Kidney epithelial cell (primary cell): ENCODE measurements around the gene ARHGAP19. TPM values are rescaled to one million over a fixed set of nuclear protein-coding genes. Genes with fewer than 3 reads are reported as not detected.
A peak's percentile ranks its signal among the peaks of the same experiment; 100 is the strongest.

ENCODE experiments used
- DNase-seq: peaks from one replicate; pipeline ENCODE4 v3.0.0-alpha.2; 2010; ENCODE audit warnings: low read depth
- H3K27me3 ChIP-seq: 2 replicates; pipeline ENCODE4 v1.6.0; 2011; ENCODE audit warnings: low read length; ENCODE audit not compliant: control insufficient read depth, insufficient read depth
- H3K36me3 ChIP-seq: 2 replicates; pipeline ENCODE4 v1.5.1; 2011; ENCODE audit warnings: low read length; ENCODE audit not compliant: control insufficient read depth, insufficient read depth
- H3K4me3 ChIP-seq: 2 replicates; pipeline ENCODE4 v1.5.1; 2011; ENCODE audit warnings: low read depth, mild to moderate bottlenecking, control low read depth, low read length
- total RNA-seq: library from RNA; depleted of rRNA; stranded (reverse); fragments of >200 nt; gene quantifications from 2 replicates; pipeline ENCODE4 v1.2.3, GENCODE V29; 2015
- TF ChIP-seq, protein P1 (sequence below): IDR thresholded peaks from 2 replicates; pipeline ENCODE4 v1.5.1; 2011; ENCODE audit warnings: mild to moderate bottlenecking, moderate library complexity, low read length, control low read depth, inconsistent platforms; ENCODE audit not compliant: insufficient read depth, poor library complexity, severe bottlenecking

The ARHGAP19 gene
- total RNA-seq, 1 donor from 2014 or later, result 5.4 TPM

- H3K36me3 ChIP-seq, result no peaks in the 10 kb centered on the region
- TF ChIP-seq, protein P1, sequence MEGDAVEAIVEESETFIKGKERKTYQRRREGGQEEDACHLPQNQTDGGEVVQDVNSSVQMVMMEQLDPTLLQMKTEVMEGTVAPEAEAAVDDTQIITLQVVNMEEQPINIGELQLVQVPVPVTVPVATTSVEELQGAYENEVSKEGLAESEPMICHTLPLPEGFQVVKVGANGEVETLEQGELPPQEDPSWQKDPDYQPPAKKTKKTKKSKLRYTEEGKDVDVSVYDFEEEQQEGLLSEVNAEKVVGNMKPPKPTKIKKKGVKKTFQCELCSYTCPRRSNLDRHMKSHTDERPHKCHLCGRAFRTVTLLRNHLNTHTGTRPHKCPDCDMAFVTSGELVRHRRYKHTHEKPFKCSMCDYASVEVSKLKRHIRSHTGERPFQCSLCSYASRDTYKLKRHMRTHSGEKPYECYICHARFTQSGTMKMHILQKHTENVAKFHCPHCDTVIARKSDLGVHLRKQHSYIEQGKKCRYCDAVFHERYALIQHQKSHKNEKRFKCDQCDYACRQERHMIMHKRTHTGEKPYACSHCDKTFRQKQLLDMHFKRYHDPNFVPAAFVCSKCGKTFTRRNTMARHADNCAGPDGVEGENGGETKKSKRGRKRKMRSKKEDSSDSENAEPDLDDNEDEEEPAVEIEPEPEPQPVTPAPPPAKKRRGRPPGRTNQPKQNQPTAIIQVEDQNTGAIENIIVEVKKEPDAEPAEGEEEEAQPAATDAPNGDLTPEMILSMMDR, result no peak
- H3K4me3 ChIP-seq, result no peak overlapping the region
- peaks cover 4% of the 10 kb centered on the region for H3K27me3 ChIP-seq
- no peak for DNase-seq
These were observed 33.3 kb upstream of the ARHGAP19 start for GRCh38 chr10:97325754-97326153.

DNA sequence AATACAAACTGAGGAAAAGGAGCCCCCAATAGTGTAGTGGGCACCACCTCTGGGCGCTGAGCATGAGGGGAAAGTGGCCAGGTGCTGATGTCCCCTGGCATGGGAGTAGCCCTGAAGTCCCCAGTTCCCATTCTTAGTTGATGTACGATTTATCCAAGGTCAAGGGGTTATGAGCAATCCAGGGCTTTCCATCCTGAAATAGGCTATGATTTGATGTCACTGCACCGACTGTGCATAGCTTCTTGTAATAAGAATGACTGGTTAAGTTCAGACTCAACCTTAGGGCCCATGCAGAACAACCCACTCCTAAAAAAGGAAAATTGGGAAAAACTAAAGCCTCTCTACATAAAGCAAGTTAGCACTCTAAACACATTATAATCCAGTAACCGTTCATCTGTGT lies 31.1 kb upstream of the ARHGAP19 start:
- Histone ChIP-seq H3K4me3 (no peak overlapping the region), H3K27me3 (peaks cover 8% of the 10 kb centered on the region), H3K36me3 (no peaks in the 10 kb centered on the region)
- TF ChIP-seq, protein P1, result no peak
- no peak for DNase-seq

GRCh38 chr10:97321804-97322190 lies 29.4 kb upstream of the ARHGAP19 start:
- TF ChIP-seq, protein P1, result no peak
- no peak for DNase-seq
- Histone ChIP-seq H3K27me3 (peaks cover 8% of the 10 kb centered on the region), H3K36me3 (no peaks in the 10 kb centered on the region), H3K4me3 (no peak overlapping the region)

DNA sequence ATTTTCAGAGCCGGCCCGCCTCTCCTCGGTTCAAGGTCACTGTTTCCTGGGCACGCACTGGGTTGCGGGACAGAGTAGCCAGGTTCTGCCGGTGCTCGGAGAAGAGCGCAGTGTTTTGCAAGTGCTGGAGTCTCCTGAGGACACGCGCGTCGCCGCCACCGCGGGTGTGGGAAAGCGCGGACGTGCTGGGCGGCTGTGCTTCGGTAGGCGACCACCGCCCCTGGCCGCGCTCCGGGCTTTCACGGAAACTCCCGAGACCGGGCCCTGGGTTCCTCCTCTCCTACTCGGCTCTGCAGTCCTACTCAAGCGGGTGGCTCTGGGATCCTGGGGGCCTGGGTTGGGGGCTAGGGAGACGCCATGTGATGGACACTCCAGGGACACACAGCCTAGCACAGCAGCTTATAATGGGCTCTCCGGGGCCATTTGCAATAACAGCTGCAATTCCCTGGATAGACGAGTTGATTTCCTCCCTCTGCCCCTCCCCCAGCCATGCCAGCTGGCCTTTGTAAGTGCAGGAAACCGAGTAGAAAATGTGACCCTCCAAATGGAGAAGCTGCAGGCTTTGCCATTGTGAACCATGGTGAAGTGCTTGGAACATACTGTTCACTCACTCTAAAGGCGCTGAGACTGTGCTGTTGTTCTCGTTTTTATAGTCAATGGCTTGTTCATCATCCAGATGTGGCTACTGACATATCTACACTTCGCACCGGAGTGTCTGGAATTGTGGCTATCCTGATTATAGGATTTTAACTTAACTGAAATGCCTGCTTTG lies 28.8 kb upstream of the ARHGAP19 start:
- H3K27me3 ChIP-seq, result peaks cover 8% of the 10 kb centered on the region
- TF ChIP-seq, protein P1, result no peak
- peak overlapping the region; percentile 8 for H3K4me3 ChIP-seq
- H3K36me3 ChIP-seq, result no peaks in the 10 kb centered on the region
- DNase-seq, result no peak

- no peak for DNase-seq
- Histone ChIP-seq H3K27me3 (peaks cover 8% of the 10 kb centered on the region), H3K4me3 (peak overlapping the region; percentile 68), H3K36me3 (no peaks in the 10 kb centered on the region)
- TF ChIP-seq, protein P1, result no peak
These were observed 28.1 kb upstream of the ARHGAP19 start for GRCh38 chr10:97320480-97321031.
